Measurements from ENCODE around the gene MIER2.
"Not testable (repeated sequence)": the region's sequence is repeated elsewhere in the genome, so short reads cannot be mapped to it uniquely, and the experiment has no call there.

The MIER2 gene

DNA sequence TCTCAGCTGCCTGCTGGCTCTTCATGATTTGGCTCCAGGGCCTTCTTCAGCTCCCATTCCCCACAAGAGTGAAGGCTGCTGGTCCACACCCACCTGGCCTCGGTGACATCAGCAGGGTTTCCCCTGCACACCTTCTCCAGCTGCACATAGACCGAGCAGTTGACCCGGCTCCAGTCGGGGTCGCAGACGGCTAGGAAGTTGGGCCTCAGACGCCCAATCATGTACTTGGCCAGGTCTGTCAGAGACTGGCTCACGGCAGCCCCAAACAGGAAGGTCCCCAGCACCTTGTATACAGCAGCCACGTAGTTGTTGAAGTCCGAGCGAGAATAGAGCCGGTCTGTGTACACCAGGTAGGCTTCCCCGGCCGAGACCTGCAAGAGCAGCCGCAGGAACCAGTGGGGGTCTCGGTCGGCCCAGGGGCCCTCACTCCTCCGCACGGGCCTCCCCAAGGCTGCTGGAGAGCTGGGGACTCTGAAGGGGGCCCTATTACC is 57.2 kb downstream of the MIER2 start:
- DNase-seq = no peak

DNA sequence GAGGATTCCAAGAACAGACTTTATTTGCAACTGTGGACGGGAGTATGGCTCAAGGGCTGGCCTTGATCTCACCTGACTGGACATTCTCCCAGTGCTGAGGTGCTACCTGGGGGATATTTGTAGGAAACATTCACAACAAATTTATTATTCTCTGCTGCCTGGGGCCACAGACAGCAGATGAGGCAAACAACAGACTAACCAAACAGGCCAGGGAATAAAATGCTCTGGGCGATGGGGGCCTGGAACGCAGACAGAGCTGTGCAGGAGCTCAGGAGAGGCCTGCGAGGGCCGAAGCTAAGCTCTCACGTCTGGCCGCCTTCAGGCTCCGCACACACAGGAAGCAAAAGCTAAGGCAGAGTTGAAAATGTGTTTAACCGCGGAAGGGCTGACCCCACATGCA is 61.2 kb downstream of the MIER2 start:
- no peak for DNase-seq

DNA sequence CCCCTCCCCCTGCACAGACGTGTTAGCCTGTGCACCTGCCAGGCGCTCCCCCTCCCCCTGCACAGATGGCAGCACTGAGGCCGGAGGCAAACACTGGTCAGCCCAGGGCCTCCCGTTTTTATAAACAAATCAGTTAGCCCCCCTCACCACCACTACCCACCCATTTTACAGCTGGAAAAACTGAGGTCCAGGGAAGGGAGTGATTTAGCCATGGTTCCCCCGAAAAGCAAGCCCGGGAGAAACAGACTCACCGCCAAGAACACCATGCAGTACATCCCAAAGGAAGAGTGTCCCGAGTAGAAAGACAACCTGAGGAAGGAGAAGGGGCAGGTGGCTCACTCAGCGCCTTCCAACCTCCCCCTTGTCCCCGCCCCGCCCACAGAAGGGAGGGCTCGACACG is 62.1 kb downstream of the MIER2 start:
- no peak for DNase-seq

DNA sequence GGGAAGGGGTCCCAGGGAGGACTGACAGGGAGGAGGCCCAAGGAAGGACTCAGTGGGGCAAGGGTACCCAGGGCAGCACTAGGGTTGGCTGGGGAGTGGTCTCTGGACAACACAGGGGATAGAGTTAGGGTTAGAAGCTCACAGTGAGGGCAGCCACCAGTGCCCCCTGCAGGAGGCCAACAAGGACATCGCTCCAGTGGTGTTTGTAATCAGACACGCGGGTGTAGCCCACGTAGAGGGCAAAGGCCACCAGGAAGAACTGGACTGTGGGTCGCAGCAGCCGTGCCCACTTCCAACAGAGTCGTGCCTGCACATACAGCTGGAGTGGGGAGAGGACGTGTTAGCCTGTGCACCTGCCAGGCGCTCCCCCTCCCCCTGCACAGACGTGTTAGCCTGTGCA is 62.6 kb downstream of the MIER2 start:
- DNase-seq = no peak

DNA sequence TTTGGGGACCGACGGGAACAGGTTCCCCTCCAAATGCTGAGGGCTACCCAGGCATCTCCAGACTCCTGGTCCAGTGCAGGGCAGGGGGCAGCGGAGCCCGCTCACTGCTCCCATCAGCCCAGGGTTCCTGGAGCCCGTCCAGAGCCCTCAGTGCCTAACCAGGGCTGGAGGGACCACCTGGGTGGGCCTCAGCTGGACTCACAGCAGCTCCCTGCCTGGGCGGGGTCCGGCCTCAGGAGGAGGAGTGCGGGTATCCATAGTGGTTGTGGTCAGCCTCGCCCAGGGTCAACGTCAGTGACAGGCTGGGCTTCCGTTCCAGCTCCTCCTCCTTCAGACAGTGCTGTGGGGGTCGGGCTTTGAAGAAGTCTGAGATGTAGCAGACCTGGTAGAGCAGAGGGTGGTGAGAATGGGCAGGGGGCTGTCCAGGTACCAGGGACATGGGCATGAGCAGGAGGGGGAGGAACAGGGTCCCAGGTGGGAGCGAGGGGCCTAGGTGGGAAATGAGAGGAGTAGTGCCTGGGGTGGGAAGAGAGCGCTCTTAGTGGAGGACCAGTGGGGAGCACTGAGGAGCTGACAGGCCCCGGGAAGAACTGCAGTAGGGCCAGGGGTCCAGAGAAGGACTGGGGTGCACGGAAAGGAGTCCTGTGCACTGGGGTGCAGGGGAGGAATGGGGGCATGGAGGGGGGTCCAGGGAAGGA is 63.3 kb downstream of the MIER2 start:
- DNase-seq = no peak

DNA sequence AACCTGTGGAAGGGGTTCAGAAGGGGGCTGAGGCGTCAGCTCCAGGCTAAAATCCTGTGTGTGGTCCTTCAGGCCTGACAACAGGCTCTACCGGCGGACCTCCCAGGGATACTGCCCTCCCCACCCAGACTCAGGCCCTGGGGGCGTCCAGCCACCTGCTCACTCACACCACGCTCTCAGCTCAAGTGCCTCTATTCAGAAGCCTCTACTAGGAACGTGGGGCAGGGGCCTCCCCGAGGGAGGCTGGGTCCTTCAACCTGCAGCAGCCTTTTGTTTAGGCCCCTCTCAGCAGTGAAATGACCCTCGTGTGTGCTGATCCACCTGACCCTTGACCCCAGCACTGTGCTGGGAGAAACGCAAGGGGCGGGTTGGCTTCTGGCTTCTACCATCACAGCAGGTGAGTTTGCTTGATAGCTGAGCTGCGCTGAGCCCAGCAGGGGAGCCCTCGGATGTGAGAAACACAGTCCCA is 64.0 kb downstream of the MIER2 start:
- no peak for DNase-seq

DNA sequence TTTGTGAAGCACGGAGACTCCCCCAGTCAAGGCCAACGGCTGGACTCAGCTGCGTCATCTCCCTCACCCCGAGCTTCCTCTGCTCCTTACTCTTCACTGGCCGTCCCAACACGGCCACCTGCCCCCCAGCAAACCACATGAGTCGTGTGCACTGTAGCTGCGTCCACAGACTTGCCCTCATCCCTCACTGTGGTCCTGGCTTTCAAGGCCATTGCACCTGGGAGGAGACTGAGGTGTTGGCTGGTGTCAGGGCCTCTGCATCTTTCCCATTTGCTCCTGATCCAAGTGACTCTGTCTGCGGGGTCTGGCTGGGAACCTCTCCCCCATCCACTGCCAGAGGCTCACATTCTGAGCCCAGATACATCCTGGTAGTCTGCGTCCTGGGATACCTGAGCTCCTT is 64.9 kb downstream of the MIER2 start:
- no peak for DNase-seq

DNA sequence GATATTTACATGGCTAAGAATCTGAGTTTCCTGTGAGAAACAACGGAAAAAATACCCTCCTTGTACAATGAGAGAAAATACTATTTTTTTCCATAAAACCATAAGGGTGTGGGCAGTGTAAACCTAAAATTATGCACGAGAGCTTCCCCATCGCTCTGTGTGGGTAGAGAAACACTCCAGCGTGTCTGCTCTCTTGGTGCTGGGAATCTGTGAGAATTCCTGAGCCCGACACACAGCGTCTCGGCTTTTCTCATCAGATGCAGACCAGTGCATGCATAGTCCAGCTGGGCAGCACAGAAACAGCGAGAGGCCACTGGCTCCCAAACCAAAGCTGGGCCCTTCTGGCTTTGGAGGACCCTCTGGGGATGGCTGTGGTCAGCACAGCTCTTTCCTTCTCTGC is 65.4 kb downstream of the MIER2 start:
- no peak for DNase-seq

DNA sequence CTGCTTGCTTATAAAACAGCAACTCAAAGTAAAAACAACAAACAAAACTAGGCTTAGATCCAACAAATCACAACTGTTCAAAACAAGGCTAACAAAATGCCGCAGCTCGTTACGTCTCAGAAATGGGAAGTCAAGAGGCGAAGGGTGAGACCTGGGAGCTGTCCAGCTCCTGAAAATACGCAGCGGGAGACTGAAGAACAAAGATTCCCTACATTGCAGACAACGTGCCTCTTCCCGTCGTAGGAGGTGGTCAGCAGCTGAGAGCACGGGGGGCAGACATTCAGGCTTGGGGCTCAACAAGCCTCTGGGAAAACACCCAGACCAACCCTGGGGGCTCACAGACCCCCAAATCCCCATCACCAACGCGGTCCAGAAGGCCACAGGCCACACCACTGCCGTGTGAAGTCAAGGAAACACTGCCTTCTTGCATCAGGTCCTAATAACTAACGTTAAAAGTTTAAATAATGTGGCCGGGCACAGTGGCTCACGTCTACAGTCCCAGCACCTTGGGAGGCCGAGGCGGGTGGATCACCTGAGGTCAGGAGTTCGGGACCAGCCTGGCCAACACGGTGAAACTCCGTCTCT is 66.9 kb downstream of the MIER2 start:
- DNase-seq = no peak

DNA sequence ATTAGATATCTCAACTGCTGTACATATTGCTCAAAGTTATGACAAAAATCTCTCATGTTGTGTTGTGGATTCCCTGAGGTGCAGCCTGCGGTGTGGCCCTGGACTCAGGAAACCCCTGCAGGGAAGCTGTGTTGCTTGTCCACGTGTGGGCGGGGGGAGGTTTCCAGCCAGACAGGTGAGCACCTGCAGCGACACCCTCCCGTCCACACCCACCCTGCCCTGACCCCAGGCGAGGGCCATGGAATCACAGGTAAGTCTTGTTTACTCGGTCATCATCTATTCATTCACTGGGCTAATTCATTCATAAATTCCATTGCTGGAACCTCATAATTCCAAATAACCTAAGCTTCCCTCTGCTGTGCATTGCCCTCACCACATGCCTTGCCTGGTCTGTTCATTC is 67.5 kb downstream of the MIER2 start:
- DNase-seq = no peak

DNA sequence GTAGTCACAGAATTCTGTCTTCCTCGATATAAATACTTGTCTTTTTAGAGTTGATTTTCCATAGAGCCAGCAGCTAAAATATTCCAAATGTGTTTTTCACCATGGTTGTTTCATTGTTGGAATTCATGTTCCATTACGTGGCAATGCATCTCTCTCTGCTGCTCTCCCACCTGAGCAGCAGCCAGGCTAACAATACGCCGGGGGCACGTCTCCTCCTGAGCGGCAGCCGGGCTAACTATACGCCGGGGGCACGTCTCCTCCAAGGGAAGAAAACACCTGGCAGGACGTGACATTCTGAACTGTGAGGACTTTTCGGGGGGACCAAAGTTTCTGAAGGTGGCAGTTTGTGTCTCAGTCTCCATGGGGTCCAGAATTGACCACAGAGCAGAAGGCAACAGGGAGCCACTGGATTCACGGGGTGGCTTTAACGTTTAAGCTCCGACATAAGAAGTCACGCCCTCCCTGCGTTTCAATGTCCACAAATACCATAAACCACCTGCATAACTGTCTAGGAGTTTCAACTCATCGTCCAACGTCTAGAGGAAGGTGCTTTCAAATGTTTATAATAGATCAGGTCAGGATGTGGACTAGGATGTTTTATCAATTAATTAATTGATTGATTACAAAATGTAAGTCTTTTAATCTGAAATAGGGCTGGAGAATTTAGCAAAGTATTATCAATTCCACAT is 68.5 kb downstream of the MIER2 start:
- no peak for DNase-seq

DNA sequence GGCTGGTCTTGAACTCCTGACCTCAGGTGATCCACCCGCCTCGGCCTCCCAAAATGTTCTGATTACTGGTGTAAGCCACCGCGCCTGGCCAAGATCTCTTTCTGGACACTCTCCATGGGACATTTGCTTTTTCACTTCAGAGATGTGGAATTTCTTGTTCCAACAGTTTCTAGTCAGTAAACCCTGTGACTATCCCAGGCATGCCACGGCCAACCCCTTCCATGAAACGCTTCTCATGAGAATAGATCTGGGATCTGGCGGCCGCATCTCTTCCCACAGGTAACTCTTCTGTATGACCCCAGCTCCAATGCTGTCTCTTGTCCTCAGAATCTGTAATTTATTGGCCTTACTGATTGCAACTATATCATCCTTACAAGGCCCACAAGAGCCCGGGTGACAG is 69.6 kb downstream of the MIER2 start:
- DNase-seq = no peak

DNA sequence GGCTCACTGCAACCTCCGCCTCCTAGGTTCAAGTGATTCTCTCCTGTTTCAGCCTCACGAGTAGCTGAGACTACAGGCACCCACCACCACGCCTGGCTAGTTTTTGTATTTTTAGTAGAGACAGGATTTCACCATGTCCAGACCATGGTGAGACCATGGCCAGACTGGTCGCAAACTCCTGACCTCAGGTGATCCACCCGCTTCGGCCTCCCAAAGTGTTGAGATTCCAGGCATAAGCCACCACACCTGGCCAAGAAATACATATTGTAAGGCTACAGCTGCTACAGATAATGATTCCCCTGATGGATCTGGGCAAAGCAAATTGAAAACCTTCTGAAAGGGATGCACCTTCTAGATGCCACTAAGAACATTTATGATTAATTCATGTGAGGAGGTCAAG is 71.2 kb downstream of the MIER2 start:
- no peak for DNase-seq

DNA sequence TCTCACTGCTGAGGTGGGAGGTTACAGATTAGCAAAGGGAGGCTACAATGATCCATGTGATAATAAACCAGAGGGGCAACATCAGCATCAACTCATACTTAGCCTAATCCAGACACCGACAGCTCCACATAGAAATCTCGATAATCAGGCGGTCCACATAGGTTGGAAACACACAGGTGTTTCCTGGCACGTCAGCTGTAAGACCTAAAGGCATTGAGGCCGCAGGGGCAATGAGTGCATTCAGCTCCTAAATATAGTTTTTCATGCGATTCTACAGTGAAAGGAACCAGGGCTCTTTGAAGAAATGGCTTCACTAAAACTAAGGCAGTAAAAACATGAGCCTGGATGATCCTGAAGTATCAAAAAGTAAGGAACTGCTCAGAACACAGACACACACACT is 72.7 kb downstream of the MIER2 start:
- no peak for DNase-seq

DNA sequence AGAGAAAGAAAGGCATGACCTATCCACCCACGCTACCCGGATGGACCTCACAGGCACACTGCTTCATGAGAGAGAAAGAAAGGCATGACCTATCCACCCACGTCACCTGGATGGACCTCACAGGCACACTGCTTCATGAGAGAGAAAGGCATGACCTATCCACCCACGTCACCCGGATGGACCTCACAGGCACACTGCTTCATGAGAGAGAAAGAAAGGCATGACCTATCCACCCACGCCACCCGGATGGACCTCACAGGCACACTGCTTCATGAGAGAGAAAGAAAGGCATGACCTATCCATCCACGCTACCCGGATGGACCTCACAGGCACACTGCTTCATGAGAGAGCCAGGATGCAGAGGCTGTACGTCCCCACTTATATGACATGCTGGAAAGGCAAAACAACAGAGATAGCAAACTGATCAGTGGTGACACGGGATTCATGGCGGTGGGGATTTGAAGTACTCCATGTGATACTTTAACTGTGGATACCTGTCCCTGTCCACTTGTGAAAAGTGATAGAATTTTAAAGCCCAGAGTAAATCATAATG is 73.8 kb downstream of the MIER2 start:
- not testable (repeated sequence) for DNase-seq

DNA sequence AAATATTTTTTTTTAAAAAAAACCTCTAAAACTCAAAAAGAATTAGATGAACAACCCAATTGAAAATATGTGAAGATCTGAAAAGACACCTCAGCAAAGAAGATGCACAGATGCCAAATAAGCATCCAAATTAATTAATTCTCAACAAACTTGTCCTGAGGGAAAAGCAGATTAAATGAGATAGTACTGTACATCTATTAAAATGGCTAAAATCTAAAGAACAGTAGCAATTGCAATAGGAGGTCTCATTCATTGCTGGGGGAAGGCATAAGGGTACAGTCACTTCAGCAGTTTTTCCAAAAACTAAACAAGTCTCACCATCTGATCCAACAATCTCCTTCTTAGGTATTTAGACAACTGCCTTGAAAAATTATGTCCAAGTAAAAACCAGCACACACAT is 75.4 kb downstream of the MIER2 start:
- DNase-seq = no peak

DNA sequence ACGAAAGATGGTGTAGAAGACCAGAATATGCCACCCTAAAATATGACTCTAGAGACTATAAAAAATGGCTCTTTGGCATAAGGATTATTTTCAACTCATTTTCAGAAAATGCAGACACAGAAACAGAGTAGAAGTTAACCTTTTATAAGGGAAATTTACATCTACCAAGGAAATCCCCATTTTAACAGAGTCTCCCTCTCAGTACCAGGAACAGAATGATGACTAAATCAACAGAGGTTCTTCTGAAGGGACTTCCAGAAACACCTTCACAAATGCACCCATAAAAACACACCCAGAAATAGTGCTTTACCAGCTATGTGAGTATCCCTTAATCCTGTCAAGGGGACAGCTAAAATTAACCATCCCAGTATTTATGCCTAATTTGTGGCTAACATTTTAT is 82.5 kb downstream of the MIER2 start:
- DNase-seq = no peak

DNA sequence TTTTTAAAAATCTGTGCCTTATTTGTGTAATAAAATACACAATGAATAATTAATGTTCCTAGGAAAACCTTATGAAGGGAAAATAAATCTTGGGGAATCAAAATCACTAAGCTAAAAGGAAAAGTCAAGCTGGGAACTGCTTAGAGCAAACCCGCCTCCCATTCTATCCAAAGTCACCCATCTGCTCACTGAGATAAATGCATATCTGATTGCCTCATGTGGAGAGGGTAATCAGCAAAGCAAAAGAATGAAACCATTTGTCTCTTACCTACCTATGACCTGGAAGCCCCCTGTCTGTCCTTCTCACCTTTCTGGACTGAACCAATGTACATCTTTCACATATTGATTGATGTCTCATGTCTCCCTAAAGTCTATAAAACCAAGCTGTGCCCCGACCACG is 87.8 kb downstream of the MIER2 start:
- not testable (repeated sequence) for DNase-seq

All from right kidney (tissue), 1 donor.